ENCODE data around the gene CD200R1L.

DNA sequence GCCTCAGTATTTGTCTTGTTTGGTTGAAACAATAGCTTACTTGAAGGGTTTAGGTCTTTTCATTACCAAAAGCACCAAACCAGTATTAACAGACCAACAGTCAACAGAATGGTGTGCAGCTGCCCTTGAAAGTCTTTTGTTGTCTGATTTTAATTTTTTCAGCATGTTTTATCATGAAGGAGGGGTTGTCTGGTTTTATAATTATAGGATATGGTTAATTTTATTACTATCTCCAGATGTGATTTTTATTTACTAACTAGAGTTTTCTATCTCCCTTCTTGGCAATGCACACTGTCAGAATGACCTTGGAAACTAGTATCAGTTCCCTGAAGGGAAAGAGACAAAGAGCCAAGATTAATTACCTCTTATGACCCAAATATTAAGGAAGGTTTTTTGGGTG lies 9.2 kb upstream of the CD200R1L start:
- TF ChIP-seq POLR2A (IDR thresholded peaks at IDR 0.05), result no peak
- TF ChIP-seq, protein P1, sequence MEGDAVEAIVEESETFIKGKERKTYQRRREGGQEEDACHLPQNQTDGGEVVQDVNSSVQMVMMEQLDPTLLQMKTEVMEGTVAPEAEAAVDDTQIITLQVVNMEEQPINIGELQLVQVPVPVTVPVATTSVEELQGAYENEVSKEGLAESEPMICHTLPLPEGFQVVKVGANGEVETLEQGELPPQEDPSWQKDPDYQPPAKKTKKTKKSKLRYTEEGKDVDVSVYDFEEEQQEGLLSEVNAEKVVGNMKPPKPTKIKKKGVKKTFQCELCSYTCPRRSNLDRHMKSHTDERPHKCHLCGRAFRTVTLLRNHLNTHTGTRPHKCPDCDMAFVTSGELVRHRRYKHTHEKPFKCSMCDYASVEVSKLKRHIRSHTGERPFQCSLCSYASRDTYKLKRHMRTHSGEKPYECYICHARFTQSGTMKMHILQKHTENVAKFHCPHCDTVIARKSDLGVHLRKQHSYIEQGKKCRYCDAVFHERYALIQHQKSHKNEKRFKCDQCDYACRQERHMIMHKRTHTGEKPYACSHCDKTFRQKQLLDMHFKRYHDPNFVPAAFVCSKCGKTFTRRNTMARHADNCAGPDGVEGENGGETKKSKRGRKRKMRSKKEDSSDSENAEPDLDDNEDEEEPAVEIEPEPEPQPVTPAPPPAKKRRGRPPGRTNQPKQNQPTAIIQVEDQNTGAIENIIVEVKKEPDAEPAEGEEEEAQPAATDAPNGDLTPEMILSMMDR (IDR thresholded peaks at IDR 0.05), result no peak

Measured in body of pancreas (tissue), 4 donors.